ENCODE results near the gene VAT1L. TPM values are rescaled to one million over a fixed set of nuclear protein-coding genes. Genes with fewer than 3 reads are reported as not detected.
"Not testable (repeated sequence)": the region's sequence is repeated elsewhere in the genome, so short reads cannot be mapped to it uniquely, and the experiment has no call there.

VAT1L gene
- total RNA-seq, 2 experiments from 2014 or later = 0.05 TPM; not detected in 1

GRCh38 chr16:77975942-77976341 is 187.6 kb downstream of the VAT1L start:
- H3K27me3 Mint-ChIP-seq = peaks cover 5% of the 10 kb centered on the region
- ChIA-PET POLR2A (no interaction called here), CTCF (interaction anchor here (0.5 to 1.0 kb wide), 2 partner anchors 27 to 167 kb away, joined by 4 read pairs; no protein-coding TSS in a partner anchor)
- no peaks in the 10 kb centered on the region for H3K9me3 Mint-ChIP-seq
- no peak for DNase-seq
- H3K4me1 Mint-ChIP-seq = no peaks in the 10 kb centered on the region
- H3K27ac Mint-ChIP-seq = no peak overlapping the region
- H3K4me3 Mint-ChIP-seq = no peak overlapping the region
- no peaks in the 10 kb centered on the region for H3K36me3 Mint-ChIP-seq (ENCODE audit: low read depth)

GRCh38 chr16:77977339-77977738 is 189.0 kb downstream of the VAT1L start:
- no peak overlapping the region for H3K27ac Mint-ChIP-seq
- no peaks in the 10 kb centered on the region for H3K4me1 Mint-ChIP-seq
- H3K27me3 Mint-ChIP-seq = peaks cover 6% of the 10 kb centered on the region
- POLR2A ChIA-PET = no interaction called here
- CTCF ChIA-PET = no interaction called here
- no peak for DNase-seq
- no peak overlapping the region for H3K4me3 Mint-ChIP-seq
- H3K9me3 Mint-ChIP-seq = no peaks in the 10 kb centered on the region
- H3K36me3 Mint-ChIP-seq (ENCODE audit: low read depth) = no peaks in the 10 kb centered on the region

- DNase-seq = no peak
- ChIA-PET CTCF (interaction anchor here (0.8 kb wide), 1 partner anchor 18 kb away, joined by 3 read pairs; no protein-coding TSS in a partner anchor), POLR2A (no interaction called here)
- Mint-ChIP-seq H3K4me1 (no peaks in the 10 kb centered on the region), H3K27ac (no peak overlapping the region), H3K9me3 (no peaks in the 10 kb centered on the region), H3K4me3 (no peak overlapping the region), H3K27me3 (peaks cover 8% of the 10 kb centered on the region), H3K36me3 (ENCODE audit: low read depth) (no peaks in the 10 kb centered on the region)
Observed at GRCh38 chr16:77985111-77985510, 196.7 kb downstream of the VAT1L start.

- CTCF ChIA-PET = no interaction called here
- Mint-ChIP-seq H3K27me3 (peaks cover 6% of the 10 kb centered on the region), H3K9me3 (no peaks in the 10 kb centered on the region), H3K4me3 (no peak overlapping the region), H3K4me1 (no peaks in the 10 kb centered on the region), H3K36me3 (ENCODE audit: low read depth) (no peaks in the 10 kb centered on the region), H3K27ac (no peak overlapping the region)
- POLR2A ChIA-PET = no interaction called here
- no peak for DNase-seq
Observed at GRCh38 chr16:77986011-77986740, 197.8 kb downstream of the VAT1L start.

- CTCF ChIA-PET = interaction anchor here (1.0 kb wide), 1 partner anchor 15 kb away, joined by 3 read pairs; no protein-coding TSS in a partner anchor
- Mint-ChIP-seq H3K4me3 (no peak overlapping the region), H3K9me3 (peaks cover 2% of the 10 kb centered on the region), H3K27ac (no peak overlapping the region), H3K4me1 (no peaks in the 10 kb centered on the region), H3K36me3 (ENCODE audit: low read depth) (no peaks in the 10 kb centered on the region), H3K27me3 (peaks cover 8% of the 10 kb centered on the region)
- POLR2A ChIA-PET = no interaction called here
- DNase-seq = no peak
Observed at GRCh38 chr16:77987810-77988209, 199.4 kb downstream of the VAT1L start.

- Mint-ChIP-seq H3K36me3 (ENCODE audit: low read depth) (no peaks in the 10 kb centered on the region), H3K9me3 (peaks cover 2% of the 10 kb centered on the region), H3K27me3 (peaks cover 5% of the 10 kb centered on the region), H3K4me3 (no peak overlapping the region), H3K4me1 (no peaks in the 10 kb centered on the region), H3K27ac (no peak overlapping the region)
- POLR2A ChIA-PET = no interaction called here
- CTCF ChIA-PET = no interaction called here
- DNase-seq = no peak
Observed at GRCh38 chr16:77989846-77990245, 201.5 kb downstream of the VAT1L start.

- DNase-seq = no peak
- no peak overlapping the region for H3K27ac Mint-ChIP-seq
- no peaks in the 10 kb centered on the region for H3K36me3 Mint-ChIP-seq (ENCODE audit: low read depth)
- CTCF ChIA-PET = interaction anchor here (4.5 kb wide), 1 partner anchor 11 kb away, joined by 22 read pairs; no protein-coding TSS in a partner anchor
- H3K27me3 Mint-ChIP-seq = peaks cover 5% of the 10 kb centered on the region
- H3K4me1 Mint-ChIP-seq = no peaks in the 10 kb centered on the region
- POLR2A ChIA-PET = no interaction called here
- no peak overlapping the region for H3K4me3 Mint-ChIP-seq
- peaks cover 9% of the 10 kb centered on the region for H3K9me3 Mint-ChIP-seq
Observed at GRCh38 chr16:77991701-77992100, 203.3 kb downstream of the VAT1L start.

- H3K36me3 Mint-ChIP-seq (ENCODE audit: low read depth); H3K27ac Mint-ChIP-seq; POLR2A ChIA-PET; H3K27me3 Mint-ChIP-seq; H3K4me1 Mint-ChIP-seq; DNase-seq; H3K4me3 Mint-ChIP-seq: not testable (repeated sequence)
- CTCF ChIA-PET = interaction anchor here (4.5 kb wide), 1 partner anchor 10 kb away, joined by 22 read pairs; no protein-coding TSS in a partner anchor
- H3K9me3 Mint-ChIP-seq = peaks cover 13% of the 10 kb centered on the region
Observed at GRCh38 chr16:77992381-77992780, 204.0 kb downstream of the VAT1L start.

- H3K4me3 Mint-ChIP-seq = no peak overlapping the region
- POLR2A ChIA-PET = no interaction called here
- no peak overlapping the region for H3K27ac Mint-ChIP-seq
- H3K27me3 Mint-ChIP-seq = peaks cover 3% of the 10 kb centered on the region
- CTCF ChIA-PET = interaction anchor here (4.5 kb wide), 1 partner anchor 9 kb away, joined by 22 read pairs; no protein-coding TSS in a partner anchor
- H3K36me3 Mint-ChIP-seq (ENCODE audit: low read depth) = no peaks in the 10 kb centered on the region
- peaks cover 13% of the 10 kb centered on the region for H3K9me3 Mint-ChIP-seq
- no peaks in the 10 kb centered on the region for H3K4me1 Mint-ChIP-seq
- no peak for DNase-seq
Observed at GRCh38 chr16:77993111-77993985, 205.0 kb downstream of the VAT1L start.

- POLR2A ChIA-PET = no interaction called here
- H3K4me3 Mint-ChIP-seq = no peak overlapping the region
- peaks cover 3% of the 10 kb centered on the region for H3K27me3 Mint-ChIP-seq
- no peak for DNase-seq
- H3K4me1 Mint-ChIP-seq = no peaks in the 10 kb centered on the region
- H3K27ac Mint-ChIP-seq = no peak overlapping the region
- H3K36me3 Mint-ChIP-seq (ENCODE audit: low read depth) = no peaks in the 10 kb centered on the region
- CTCF ChIA-PET = no interaction called here
- peaks cover 13% of the 10 kb centered on the region for H3K9me3 Mint-ChIP-seq
Observed at GRCh38 chr16:77995843-77996455, 207.6 kb downstream of the VAT1L start.

- no peaks in the 10 kb centered on the region for H3K4me1 Mint-ChIP-seq
- POLR2A ChIA-PET = no interaction called here
- H3K27me3 Mint-ChIP-seq = no peaks in the 10 kb centered on the region
- CTCF ChIA-PET = interaction anchor here (0.6 to 2.2 kb wide), 2 partner anchors 131 to 323 kb away, joined by 3 to 6 read pairs; no protein-coding TSS in a partner anchor
- H3K36me3 Mint-ChIP-seq (ENCODE audit: low read depth) = no peaks in the 10 kb centered on the region
- no peak for DNase-seq
- no peak overlapping the region for H3K27ac Mint-ChIP-seq
- no peak overlapping the region for H3K4me3 Mint-ChIP-seq
- peaks cover 11% of the 10 kb centered on the region for H3K9me3 Mint-ChIP-seq
Observed at GRCh38 chr16:77998350-77999023, 210.1 kb downstream of the VAT1L start.

- Mint-ChIP-seq H3K9me3 (peaks cover 5% of the 10 kb centered on the region), H3K4me1 (no peaks in the 10 kb centered on the region), H3K27me3 (no peaks in the 10 kb centered on the region), H3K36me3 (ENCODE audit: low read depth) (no peaks in the 10 kb centered on the region), H3K27ac (no peak overlapping the region), H3K4me3 (no peak overlapping the region)
- POLR2A ChIA-PET = no interaction called here
- CTCF ChIA-PET = interaction anchor here (1.0 to 2.3 kb wide), 7 partner anchors 8 to 315 kb away, joined by 3 to 22 read pairs (median 4); no protein-coding TSS in a partner anchor
- no peak for DNase-seq
Observed at GRCh38 chr16:78001451-78002025, 213.2 kb downstream of the VAT1L start.

Measured in activated CD4-positive, alpha-beta memory T cell treated with anti-CD3 and anti-CD28 coated beads, Interleukin-2, amount 10 ng/mL, durations not matched to agents 7 days and 5 days (primary cell).